ENCODE data around the gene DPP6. TPM values are rescaled to one million over a fixed set of nuclear protein-coding genes. Genes with fewer than 3 reads are reported as not detected.

The DPP6 gene
- total RNA-seq, 3 donors from 2014 or later, result 0.59 to 0.98 TPM; not detected in 1

DNA sequence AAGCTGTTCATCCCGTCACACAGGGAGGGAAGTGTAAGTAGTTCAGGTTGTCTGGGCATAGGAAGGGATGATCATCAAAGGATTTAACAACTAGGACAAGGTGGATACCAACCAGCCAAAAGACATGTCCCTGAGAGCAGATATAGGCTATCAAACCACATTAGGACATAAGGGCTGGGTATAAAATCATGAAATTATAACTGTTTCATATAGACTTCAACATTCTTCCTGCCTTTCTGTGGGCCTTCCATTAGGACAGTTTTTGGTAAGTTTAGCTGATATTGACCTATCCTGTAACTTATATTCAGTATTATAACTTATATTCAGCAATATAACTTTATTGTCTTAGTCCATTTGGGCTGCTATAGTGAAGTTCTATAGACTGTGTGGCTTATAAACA lies 759.8 kb downstream of the DPP6 start:
- intact Hi-C loops (cut with DNase I; ENCODE audit: low total_unique reads), result no loop called here
- no peak for DNase-seq (ENCODE audit: low spot score in 2 of 2)
- H3K36me3 ChIP-seq, result no peaks in the 10 kb centered on the region
- H3K4me1 ChIP-seq, result no peaks in the 10 kb centered on the region
- H3K27ac ChIP-seq, result no peak overlapping the region
- peaks cover 9 to 27% of the 10 kb centered on the region in 2 donors for H3K9me3 ChIP-seq
- TF ChIP-seq POLR2AphosphoS5 (IDR thresholded peaks at IDR 0.05), result no peak
- TF ChIP-seq, protein P1, sequence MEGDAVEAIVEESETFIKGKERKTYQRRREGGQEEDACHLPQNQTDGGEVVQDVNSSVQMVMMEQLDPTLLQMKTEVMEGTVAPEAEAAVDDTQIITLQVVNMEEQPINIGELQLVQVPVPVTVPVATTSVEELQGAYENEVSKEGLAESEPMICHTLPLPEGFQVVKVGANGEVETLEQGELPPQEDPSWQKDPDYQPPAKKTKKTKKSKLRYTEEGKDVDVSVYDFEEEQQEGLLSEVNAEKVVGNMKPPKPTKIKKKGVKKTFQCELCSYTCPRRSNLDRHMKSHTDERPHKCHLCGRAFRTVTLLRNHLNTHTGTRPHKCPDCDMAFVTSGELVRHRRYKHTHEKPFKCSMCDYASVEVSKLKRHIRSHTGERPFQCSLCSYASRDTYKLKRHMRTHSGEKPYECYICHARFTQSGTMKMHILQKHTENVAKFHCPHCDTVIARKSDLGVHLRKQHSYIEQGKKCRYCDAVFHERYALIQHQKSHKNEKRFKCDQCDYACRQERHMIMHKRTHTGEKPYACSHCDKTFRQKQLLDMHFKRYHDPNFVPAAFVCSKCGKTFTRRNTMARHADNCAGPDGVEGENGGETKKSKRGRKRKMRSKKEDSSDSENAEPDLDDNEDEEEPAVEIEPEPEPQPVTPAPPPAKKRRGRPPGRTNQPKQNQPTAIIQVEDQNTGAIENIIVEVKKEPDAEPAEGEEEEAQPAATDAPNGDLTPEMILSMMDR (IDR thresholded peaks at IDR 0.05), result no peak
- no peak for TF ChIP-seq POLR2A (IDR thresholded peaks at IDR 0.05)
- no peaks in the 10 kb centered on the region for H3K27me3 ChIP-seq
- no peak overlapping the region for H3K4me3 ChIP-seq

DNA sequence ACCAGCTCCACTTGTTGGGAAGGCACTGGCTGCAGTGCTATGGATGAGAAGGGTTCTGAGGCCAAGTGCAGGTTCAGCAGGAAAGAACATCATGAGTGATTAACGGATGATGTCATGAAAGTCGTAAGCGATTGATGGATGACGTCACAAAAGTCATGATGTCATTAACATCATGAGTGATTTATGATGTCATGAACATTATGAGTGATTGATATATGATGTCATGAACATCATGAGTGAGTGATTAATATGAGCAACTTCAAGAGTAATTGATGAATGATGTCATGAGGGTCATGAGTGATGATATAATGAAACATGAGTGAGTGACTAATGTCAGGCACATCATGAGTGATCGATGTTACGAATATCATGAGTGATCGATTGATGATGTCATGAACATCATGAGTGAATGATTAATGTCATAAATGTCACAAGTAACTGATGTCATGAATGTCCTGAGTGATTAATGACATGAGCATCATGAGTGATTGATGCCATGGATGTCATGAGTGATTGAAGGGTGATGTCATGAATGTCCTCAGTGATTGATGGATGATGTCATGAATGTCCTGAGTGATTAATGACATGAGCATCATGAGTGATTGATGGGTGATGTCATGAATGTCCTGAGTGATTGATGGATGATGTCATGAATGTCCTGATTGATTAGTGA lies 765.2 kb downstream of the DPP6 start:
- no peaks in the 10 kb centered on the region for H3K4me1 ChIP-seq
- peaks cover 2 to 8% of the 10 kb centered on the region in 2 donors for H3K9me3 ChIP-seq
- intact Hi-C loops (cut with DNase I; ENCODE audit: low total_unique reads), result no loop called here

DNA sequence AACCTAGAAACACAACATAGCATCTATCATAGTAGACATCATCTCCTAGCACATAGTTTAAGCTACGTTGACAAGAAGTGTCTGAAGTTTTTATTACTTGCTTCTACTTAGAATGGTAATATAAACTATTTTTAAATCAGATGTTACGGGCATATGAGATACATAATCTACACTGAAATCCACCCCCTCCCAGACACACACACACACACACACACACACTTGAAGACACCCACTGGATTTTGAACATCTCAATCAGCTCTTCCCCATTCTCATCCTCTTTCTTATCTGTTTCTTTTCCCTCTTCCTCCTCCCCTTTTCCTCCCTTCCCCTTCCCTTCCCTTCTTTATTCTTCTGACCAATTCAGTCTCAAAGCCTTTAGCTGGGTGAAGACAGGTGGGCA lies 774.8 kb downstream of the DPP6 start:
- Histone ChIP-seq H3K9me3 (no peaks in the 10 kb centered on the region), H3K27ac (no peak overlapping the region), H3K27me3 (no peaks in the 10 kb centered on the region), H3K4me3 (no peak overlapping the region), H3K36me3 (no peaks in the 10 kb centered on the region), H3K4me1 (no peaks in the 10 kb centered on the region)
- no peak for TF ChIP-seq POLR2A (IDR thresholded peaks at IDR 0.05)
- TF ChIP-seq POLR2AphosphoS5 (IDR thresholded peaks at IDR 0.05), result no peak
- TF ChIP-seq, protein P1 (IDR thresholded peaks at IDR 0.05), result no peak
- intact Hi-C loops (cut with DNase I; ENCODE audit: low total_unique reads), result no loop called here
- no peak for DNase-seq (ENCODE audit: low spot score in 2 of 2)

More for the DNA sequence above, 765.2 kb downstream of the DPP6 start:
- TF ChIP-seq POLR2A (IDR thresholded peaks at IDR 0.05), result no peak
- H3K27me3 ChIP-seq, result no peaks in the 10 kb centered on the region
- DNase-seq (ENCODE audit: low spot score in 2 of 2), result no peak
- no peaks in the 10 kb centered on the region for H3K36me3 ChIP-seq
- H3K27ac ChIP-seq, result no peak overlapping the region
- H3K4me3 ChIP-seq, result no peak overlapping the region

DNA sequence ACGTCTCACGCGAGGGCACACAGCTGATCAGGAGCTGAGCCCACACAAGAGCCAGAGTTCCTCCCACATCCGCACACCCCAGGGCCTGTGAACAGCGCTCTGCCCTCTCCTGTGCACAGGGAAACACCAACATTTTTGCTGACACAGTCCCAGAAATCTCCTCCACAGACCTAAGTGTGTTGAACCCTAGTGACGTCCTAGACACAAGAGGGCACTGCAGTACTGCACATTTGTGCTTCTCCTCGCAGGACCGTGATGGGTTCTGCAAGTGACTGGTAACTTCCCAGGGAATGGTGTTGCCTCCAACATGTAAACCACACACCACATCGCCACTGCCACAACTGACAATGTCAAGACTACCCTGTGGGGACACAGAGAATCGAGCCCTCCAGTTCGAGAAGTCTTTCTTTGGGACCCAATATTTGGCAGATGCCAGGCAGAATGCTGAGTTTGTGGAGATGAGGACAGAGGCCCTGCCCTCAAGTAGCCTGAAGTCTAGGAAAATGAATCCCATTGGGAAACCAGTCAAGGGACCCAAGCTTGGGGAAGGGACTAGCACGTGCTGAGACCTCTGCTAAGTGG lies 780.5 kb downstream of the DPP6 start:
- no peaks in the 10 kb centered on the region for H3K27me3 ChIP-seq
- TF ChIP-seq POLR2A (IDR thresholded peaks at IDR 0.05), result no peak
- no peak for TF ChIP-seq POLR2AphosphoS5 (IDR thresholded peaks at IDR 0.05)
- TF ChIP-seq, protein P1 (IDR thresholded peaks at IDR 0.05), result no peak
- H3K36me3 ChIP-seq, result no peaks in the 10 kb centered on the region
- no peak for DNase-seq (ENCODE audit: low spot score in 2 of 2)
- no peak overlapping the region for H3K4me3 ChIP-seq
- H3K27ac ChIP-seq, result no peak overlapping the region
- H3K9me3 ChIP-seq, result no peaks in the 10 kb centered on the region
- no peaks in the 10 kb centered on the region for H3K4me1 ChIP-seq
- intact Hi-C loops (cut with DNase I; ENCODE audit: low total_unique reads), result no loop called here

DNA sequence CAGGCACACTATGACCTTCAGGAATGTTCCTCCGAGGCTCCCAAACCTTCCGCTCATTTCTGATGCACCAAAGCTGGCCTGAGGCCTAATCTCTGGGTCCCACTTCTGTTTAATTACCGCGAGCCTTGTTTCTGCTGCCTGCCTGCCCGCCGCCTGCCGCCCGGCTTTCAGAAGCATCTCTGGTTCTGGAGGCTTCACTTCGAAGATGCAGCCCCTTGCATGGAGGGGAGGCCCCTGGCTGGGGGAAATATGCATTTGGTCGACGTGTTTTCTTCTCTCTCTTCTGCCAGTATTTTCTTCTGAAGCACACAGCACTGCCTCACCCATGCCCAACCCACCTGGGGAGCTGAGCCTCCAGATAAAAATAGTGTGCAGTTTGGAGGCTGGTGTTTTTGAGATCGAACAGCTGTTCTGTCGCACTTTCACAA lies 783.8 kb downstream of the DPP6 start:
- Histone ChIP-seq H3K36me3 (no peaks in the 10 kb centered on the region), H3K27ac (no peak overlapping the region), H3K4me3 (no peak overlapping the region), H3K9me3 (no peaks in the 10 kb centered on the region), H3K4me1 (no peaks in the 10 kb centered on the region), H3K27me3 (no peaks in the 10 kb centered on the region)
- DNase-seq (ENCODE audit: low spot score in 2 of 2), result no peak
- no peak for TF ChIP-seq POLR2AphosphoS5 (IDR thresholded peaks at IDR 0.05)
- no peak for TF ChIP-seq POLR2A (IDR thresholded peaks at IDR 0.05)
- TF ChIP-seq, protein P1 (IDR thresholded peaks at IDR 0.05), result no peak
- intact Hi-C loops (cut with DNase I; ENCODE audit: low total_unique reads), result no loop called here
